Measurements from ENCODE around the gene NRROS. TPM values are rescaled to one million over a fixed set of nuclear protein-coding genes. Genes with fewer than 3 reads are reported as not detected.
"Not testable (repeated sequence)": the region's sequence is repeated elsewhere in the genome, so short reads cannot be mapped to it uniquely, and the experiment has no call there.

The NRROS gene
- total RNA-seq, 4 donors from 2014 or later, result 8.6 to 16.4 (median 12.7) TPM

DNA sequence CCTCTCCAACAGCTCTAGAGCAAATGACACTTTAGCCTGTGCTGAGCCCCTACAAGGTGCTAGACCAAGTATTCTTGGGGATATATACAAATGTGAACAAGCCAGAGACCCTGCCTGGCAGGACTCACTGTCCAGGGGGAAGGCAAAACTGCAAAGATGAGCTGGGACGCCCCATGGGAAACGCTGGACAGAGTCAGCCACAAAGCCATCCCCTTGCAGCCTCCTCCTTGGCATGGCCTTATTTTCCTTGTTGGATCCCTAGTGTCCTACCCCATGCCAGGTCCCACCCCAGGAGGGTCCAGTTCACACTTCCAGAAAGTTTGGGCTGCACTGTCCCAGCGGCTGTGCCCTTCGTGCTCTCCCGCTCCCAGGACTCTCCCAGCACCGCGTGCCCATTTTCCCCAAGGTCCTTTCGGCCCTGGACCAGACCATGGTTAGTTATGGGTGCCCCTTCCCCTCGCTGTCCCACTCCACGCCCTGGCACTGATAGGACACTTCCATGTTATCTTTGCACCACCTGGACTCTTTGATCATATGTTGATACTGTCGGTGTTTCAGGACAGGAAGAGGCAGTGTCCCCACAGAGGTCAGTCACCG lies 5.8 kb upstream of the NRROS start:
- Histone ChIP-seq H3K4me1 (peaks cover 0 to 28% (median 10%) of the 10 kb centered on the region in 4 donors), H3K9me3 (no peaks in the 10 kb centered on the region), H3K27me3 (peaks cover 0 to 3% of the 10 kb centered on the region in 2 donors), H3K4me3 (peak overlapping the region in 1 of 4 donors; percentile 60), H3K27ac (peak overlapping the region in 3 of 4 donors; percentile 71 to 93 (median 87)), H3K36me3 (no peaks in the 10 kb centered on the region)
- WGBS, 2 donors, result 89 to 91% methylated on average over 12 of the region's 12 CpGs
- DNase-seq (ENCODE audit: low spot score in 2 of 2), result no peak
- TF ChIP-seq EP300 (IDR thresholded peaks at IDR 0.05), result no peak
- TF ChIP-seq, protein P1, sequence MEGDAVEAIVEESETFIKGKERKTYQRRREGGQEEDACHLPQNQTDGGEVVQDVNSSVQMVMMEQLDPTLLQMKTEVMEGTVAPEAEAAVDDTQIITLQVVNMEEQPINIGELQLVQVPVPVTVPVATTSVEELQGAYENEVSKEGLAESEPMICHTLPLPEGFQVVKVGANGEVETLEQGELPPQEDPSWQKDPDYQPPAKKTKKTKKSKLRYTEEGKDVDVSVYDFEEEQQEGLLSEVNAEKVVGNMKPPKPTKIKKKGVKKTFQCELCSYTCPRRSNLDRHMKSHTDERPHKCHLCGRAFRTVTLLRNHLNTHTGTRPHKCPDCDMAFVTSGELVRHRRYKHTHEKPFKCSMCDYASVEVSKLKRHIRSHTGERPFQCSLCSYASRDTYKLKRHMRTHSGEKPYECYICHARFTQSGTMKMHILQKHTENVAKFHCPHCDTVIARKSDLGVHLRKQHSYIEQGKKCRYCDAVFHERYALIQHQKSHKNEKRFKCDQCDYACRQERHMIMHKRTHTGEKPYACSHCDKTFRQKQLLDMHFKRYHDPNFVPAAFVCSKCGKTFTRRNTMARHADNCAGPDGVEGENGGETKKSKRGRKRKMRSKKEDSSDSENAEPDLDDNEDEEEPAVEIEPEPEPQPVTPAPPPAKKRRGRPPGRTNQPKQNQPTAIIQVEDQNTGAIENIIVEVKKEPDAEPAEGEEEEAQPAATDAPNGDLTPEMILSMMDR (IDR thresholded peaks at IDR 0.05), result no peak

DNA sequence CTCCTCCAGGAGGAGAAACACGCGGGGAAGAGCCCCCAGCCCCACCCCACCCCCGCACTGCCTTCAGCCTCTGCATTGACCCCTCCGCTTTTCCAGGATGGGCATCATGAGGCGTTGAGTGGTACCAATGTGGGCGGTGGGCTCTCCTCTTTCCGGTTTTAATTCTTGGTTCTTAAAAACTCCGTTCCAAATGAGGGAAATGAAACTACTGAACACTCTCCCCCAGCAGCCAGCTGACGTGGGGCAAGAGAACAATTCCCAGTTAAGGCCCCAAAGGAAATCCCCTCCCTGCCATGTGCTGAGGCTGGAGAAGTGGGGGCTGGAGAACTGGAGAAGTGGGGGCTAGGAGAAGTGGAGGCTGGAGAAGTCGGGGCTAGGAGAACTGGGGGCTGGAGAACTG lies 5.3 kb upstream of the NRROS start:
- TF ChIP-seq EP300 (IDR thresholded peaks at IDR 0.05) (peak in 1 of 2 donors; percentile 37), POLR2A (IDR thresholded peaks at IDR 0.05) (no peak)
- TF ChIP-seq, protein P1 (IDR thresholded peaks at IDR 0.05), result no peak
- WGBS, 2 donors, result 69 to 74% methylated on average over 10 of the region's 10 CpGs
- peak overlapping the region in 1 of 4 donors; percentile 60 for H3K4me3 ChIP-seq
- peaks cover 0 to 9% of the 10 kb centered on the region in 2 donors for H3K27me3 ChIP-seq
- peak overlapping the region in 2 of 4 donors; percentile 87 to 93 for H3K27ac ChIP-seq
- peaks cover 0 to 34% (median 9%) of the 10 kb centered on the region in 4 donors for H3K4me1 ChIP-seq
- no peaks in the 10 kb centered on the region for H3K9me3 ChIP-seq
- H3K36me3 ChIP-seq, result no peaks in the 10 kb centered on the region
- no peak for DNase-seq (ENCODE audit: low spot score in 2 of 2)

DNA sequence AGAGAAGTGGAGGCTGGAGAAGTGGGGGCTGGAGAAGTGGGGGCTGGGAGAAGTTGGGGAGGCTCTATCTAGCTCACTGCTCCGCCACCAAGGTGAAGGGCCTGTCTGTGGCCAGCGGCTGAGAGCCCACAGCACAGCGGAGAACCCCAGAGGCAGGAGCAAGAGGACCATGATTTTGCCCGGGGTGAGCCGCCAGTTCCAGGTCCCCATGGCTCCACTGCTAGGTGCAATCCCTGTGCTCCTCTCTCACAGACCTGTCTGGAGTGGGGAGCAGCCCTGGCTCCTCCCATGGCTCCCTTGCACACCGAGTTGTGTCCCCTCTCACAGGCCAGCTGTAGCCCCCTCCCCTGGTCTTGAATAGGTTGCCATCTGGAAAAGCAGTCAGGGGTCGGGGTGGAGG lies 4.7 kb upstream of the NRROS start:
- H3K27ac ChIP-seq, result peak overlapping the region in 1 of 4 donors; percentile 30
- DNase-seq (ENCODE audit: low spot score in 2 of 2), result no peak
- 65 to 76% methylated on average over 7 of the region's 7 CpGs for WGBS, 2 donors

GRCh38 chr3:196636369-196637349 lies 2.8 kb upstream of the NRROS start:
- Histone ChIP-seq H3K27me3 (peaks cover 0 to 24% of the 10 kb centered on the region in 2 donors), H3K36me3 (no peaks in the 10 kb centered on the region), H3K9me3 (no peaks in the 10 kb centered on the region), H3K27ac (no peak overlapping the region), H3K4me3 (no peak overlapping the region), H3K4me1 (peaks cover 0 to 35% (median 8%) of the 10 kb centered on the region in 4 donors)
- TF ChIP-seq EP300 (IDR thresholded peaks at IDR 0.05) (no peak), POLR2A (IDR thresholded peaks at IDR 0.05) (no peak)
- TF ChIP-seq, protein P1 (IDR thresholded peaks at IDR 0.05), result no peak
- no peak for DNase-seq (ENCODE audit: low spot score in 2 of 2)
- WGBS, 2 donors, result 71% methylated on average over 20 of the region's 20 CpGs

More for the DNA sequence above, 4.7 kb upstream of the NRROS start:
- no peak overlapping the region for H3K4me3 ChIP-seq
- H3K36me3 ChIP-seq, result no peaks in the 10 kb centered on the region
- H3K9me3 ChIP-seq, result no peaks in the 10 kb centered on the region
- no peak for TF ChIP-seq EP300 (IDR thresholded peaks at IDR 0.05)
- TF ChIP-seq, protein P1 (IDR thresholded peaks at IDR 0.05), result no peak
- peaks cover 0 to 40% (median 9%) of the 10 kb centered on the region in 4 donors for H3K4me1 ChIP-seq
- H3K27me3 ChIP-seq, result peaks cover 0 to 15% of the 10 kb centered on the region in 2 donors

- H3K9me3 ChIP-seq; H3K27ac ChIP-seq; DNase-seq (ENCODE audit: low spot score in 2 of 2); H3K4me3 ChIP-seq; H3K36me3 ChIP-seq: not testable (repeated sequence)
- Histone ChIP-seq H3K4me1 (peaks cover 0 to 29% (median 6%) of the 10 kb centered on the region in 4 donors), H3K27me3 (peaks cover 0 to 24% of the 10 kb centered on the region in 2 donors)
- WGBS, 2 donors, result 81 to 86% methylated on average over 4 of the region's 4 CpGs
Measured at GRCh38 chr3:196637941-196638340, 1.6 kb upstream of the NRROS start.

All from tibial nerve (tissue), 4 donors.